Ammon's horn (tissue), 1 donor: ENCODE results near the gene OGG1.
"Not testable (repeated sequence)": the region's sequence is repeated elsewhere in the genome, so short reads cannot be mapped to it uniquely, and the experiment has no call there.

Experiments used
- DNase-seq: peaks from one replicate; pipeline ENCODE4 v3.0.0-alpha.2; 2016; ENCODE audit warnings: low spot score

The OGG1 gene

GRCh38 chr3:9765865-9766264 lies 16.1 kb downstream of the OGG1 start:
- no peak for DNase-seq

DNA sequence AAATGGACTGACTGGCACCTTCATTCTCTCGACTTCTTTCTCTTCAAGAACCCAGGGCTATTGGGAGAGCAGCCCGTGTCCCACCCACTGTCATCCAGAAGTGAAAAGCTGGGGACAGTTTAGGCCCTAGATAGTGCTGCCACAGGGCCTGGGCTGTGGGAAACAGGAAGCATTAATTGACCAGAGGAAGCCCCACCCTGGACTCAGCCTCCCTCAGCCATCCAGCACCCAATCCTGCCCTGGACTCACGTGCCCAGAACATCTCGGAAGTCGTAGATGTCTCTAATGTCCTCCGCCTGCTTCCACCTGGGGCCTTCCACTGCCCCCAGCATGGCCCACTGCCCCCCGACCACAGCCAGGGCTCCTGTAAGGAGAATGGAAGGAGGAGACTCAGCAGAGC lies 17.7 kb downstream of the OGG1 start:
- DNase-seq = no peak

- DNase-seq = no peak
These were observed 18.5 kb downstream of the OGG1 start for GRCh38 chr3:9768141-9768775.

DNA sequence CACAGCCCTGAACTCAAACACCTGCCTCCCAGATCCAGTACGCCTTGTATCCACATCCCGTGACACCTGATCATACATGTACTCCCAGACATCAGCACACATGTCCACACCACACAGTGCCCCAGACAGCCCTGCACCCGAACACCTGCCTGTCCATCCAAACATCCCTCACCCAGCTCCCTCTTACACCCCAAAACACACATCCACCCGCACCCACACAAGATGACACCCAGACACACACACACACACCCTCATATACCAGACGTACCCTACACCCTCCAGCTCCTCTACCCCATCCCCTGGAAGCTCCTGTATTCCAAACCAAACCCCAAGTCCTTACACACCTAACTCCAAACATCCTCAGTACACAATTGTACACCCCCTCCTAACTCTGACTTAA lies 19.3 kb downstream of the OGG1 start:
- no peak for DNase-seq

GRCh38 chr3:9769426-9770275 lies 19.9 kb downstream of the OGG1 start, which contains the start of gene CAMK1:
CAMK1 (minus strand) TSS chr3:9769947; CDS start chr3:9767749, 2,198 bp downstream.
- peak; percentile 82 for DNase-seq

- DNase-seq = peak; percentile 69
These were observed 20.6 kb downstream of the OGG1 start for GRCh38 chr3:9770276-9770812.

- not testable (repeated sequence) for DNase-seq
These were observed 21.3 kb downstream of the OGG1 start for GRCh38 chr3:9771007-9771406.

GRCh38 chr3:9776896-9777693 lies 27.3 kb downstream of the OGG1 start:
- DNase-seq = no peak

GRCh38 chr3:9777694-9778021 lies 27.9 kb downstream of the OGG1 start:
- DNase-seq = peak; percentile 58

- DNase-seq = peak; percentile 78
These were observed 28.7 kb downstream of the OGG1 start for GRCh38 chr3:9778143-9779074.

DNA sequence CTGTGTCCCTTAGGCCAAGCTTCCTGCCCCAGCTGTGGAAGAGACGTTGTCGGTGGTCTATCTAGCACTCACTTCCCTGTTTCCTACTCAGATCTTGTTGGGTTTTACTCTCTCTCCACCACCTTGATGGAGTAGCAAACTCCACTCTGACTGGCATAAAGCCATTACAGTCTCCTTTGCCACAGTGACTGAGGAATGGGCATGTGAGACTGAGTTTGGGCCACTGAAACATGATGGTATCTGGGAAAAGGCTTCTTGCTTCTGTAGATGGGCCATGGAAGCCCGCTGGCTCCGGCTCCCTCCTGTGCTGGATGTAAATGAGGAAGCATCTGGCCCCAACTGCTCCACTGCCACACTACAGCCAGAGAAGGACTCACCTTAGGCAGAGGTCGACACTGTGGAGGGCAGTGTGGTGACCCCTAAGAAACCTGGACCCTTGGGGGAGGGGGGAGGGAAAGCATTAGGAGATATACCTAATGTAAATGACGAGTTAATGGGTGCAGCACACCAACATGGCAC lies 29.4 kb downstream of the OGG1 start:
- DNase-seq = no peak

DNA sequence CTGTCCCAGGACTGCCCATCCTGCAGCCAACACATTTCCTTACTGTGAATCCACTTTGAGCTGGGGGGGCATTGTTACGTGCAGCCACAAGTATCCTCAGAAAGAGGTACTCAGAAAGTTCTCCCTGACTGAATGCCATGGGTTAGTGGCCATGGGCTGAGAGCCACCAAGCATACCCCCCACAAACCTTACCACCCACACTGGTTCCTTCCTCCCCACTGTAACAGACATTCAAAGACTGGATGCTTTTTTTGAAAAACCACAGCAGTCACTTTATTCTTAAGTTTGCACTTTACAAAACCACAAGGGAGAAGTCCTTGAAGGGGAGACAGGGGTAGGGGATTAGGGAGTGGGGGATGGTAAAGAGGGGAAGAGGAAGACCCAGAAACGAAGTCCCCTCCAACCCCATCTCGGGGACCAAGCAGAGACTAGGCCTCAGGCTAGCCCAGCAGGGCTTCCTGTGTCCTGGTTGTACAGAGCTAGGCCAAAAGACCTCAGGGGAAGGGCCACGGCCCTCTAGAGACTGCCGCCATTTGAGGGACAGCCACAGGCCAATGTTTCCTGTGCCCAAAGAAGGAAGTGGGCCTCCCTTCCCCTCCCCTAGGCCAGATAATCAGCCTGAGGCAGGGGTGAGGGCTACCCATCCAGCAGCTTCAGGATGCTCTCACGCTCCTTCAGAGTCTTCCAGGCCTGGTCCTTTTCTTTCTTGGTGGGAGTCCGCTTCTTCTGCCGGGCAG lies 30.1 kb downstream of the OGG1 start:
- DNase-seq = peak; percentile 71

- no peak for DNase-seq
These were observed 30.7 kb downstream of the OGG1 start for GRCh38 chr3:9780458-9780812.

- DNase-seq = no peak
These were observed 31.2 kb downstream of the OGG1 start for GRCh38 chr3:9780910-9781309.

DNA sequence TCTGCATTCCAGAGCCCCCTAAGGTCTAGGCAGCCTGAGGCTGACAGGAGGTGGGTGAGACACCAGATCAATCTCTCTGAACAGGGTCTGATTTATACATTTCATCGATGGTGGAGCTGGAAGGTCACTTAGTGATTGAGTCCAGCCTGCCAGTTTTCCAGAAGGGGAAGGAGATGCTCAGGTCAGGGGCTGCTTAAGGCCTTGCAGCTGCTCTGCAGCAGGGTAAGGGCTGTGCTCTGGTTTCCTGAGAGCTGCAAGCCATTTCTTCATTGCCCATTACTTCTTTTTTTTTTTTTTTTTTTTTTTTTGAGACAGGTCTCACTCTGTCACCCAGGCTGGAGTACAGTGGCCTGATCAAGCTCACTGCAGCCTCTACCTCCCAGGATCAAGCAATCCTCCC lies 31.8 kb downstream of the OGG1 start:
- no peak for DNase-seq

GRCh38 chr3:9781978-9782603 lies 32.3 kb downstream of the OGG1 start:
- no peak for DNase-seq

GRCh38 chr3:9782770-9783169 lies 33.0 kb downstream of the OGG1 start:
- peak; percentile 52 for DNase-seq

DNA sequence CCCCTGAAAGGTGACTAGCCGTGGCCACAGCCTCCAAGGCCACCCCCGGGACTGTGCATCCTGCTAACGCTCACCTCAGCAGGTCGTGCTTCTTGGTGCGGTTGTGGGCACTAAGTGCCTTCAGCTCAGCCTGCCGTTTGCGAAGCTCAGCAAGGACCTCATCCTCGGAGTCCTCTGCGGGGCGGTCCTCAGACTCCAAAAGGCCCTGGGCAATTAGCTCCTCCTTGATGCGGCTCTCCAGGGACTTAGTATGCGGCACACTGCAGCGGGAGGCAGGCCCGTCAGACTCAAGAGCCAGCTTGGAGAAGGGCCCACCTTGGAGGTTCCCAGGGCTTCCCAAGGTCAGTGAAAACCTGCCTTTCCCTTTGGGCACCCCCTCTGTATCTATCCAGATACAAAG lies 34.2 kb downstream of the OGG1 start:
- DNase-seq = peak; percentile 62

DNA sequence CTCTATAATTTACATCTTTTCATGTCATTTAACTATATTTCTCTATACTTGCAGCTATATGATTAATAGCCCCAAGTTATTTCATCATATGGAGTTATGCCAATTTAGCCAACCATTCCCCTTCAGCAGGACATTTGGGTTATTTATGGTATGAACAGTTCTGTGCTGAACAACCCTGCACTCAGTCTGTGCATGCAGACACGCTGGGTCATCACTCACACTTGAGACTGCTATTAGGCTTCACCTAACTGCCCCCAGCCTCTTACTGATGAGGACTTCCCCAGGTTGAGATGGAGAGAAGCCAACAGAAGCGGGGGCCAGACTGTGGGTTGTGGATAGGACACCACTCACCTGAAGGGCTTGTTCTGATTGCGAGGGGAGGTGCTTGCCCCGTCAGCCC lies 35.2 kb downstream of the OGG1 start:
- DNase-seq = no peak

- no peak for DNase-seq
These were observed 35.9 kb downstream of the OGG1 start for GRCh38 chr3:9785602-9786001.
